UCSD-AML1 (cell line): Measurements from ENCODE around the gene CASP8AP2.
A peak's percentile ranks its signal among the peaks of the same experiment; 100 is the strongest.
"Not testable (repeated sequence)": the region's sequence is repeated elsewhere in the genome, so short reads cannot be mapped to it uniquely, and the experiment has no call there.

ENCODE experiments used
- DNase-seq: peaks from one replicate; lab custom pipeline; 2025; ENCODE audit not compliant: unreplicated experiment; lab: John Stamatoyannopoulos, UW

CASP8AP2 gene

GRCh38 chr6:89829472-89830169, at the start of gene CASP8AP2:
Gene CASP8AP2 (plus strand): TSS chr6:89829880.
- peak; percentile 94 for DNase-seq

GRCh38 chr6:89781070-89782034, 48.3 kb upstream of the CASP8AP2 start:
- no peak for DNase-seq

GRCh38 chr6:89782222-89782621, 47.5 kb upstream of the CASP8AP2 start:
- no peak for DNase-seq

- DNase-seq, result not testable (repeated sequence)
These were observed 46.4 kb upstream of the CASP8AP2 start for GRCh38 chr6:89783293-89783692.

GRCh38 chr6:89784838-89785237, 44.8 kb upstream of the CASP8AP2 start:
- DNase-seq, result no peak

GRCh38 chr6:89786970-89787369, 42.7 kb upstream of the CASP8AP2 start:
- no peak for DNase-seq

- no peak for DNase-seq
These were observed 41.9 kb upstream of the CASP8AP2 start for GRCh38 chr6:89787660-89788328.

GRCh38 chr6:89789980-89790379, 39.7 kb upstream of the CASP8AP2 start:
- no peak for DNase-seq

- no peak for DNase-seq
These were observed 39.3 kb upstream of the CASP8AP2 start for GRCh38 chr6:89790403-89790802.

GRCh38 chr6:89792881-89793280, 36.8 kb upstream of the CASP8AP2 start:
- DNase-seq, result peak; percentile 17

GRCh38 chr6:89793586-89793985, 36.1 kb upstream of the CASP8AP2 start:
- peak; percentile 10 for DNase-seq

GRCh38 chr6:89794324-89794723, 35.4 kb upstream of the CASP8AP2 start:
- peak; percentile 19 for DNase-seq

GRCh38 chr6:89797317-89797716, 32.4 kb upstream of the CASP8AP2 start:
- peak; percentile 20 for DNase-seq

- DNase-seq, result no peak
These were observed 30.6 kb upstream of the CASP8AP2 start for GRCh38 chr6:89799096-89799495.

- DNase-seq, result no peak
These were observed 29.9 kb upstream of the CASP8AP2 start for GRCh38 chr6:89799756-89800155.

GRCh38 chr6:89803271-89803670, 26.4 kb upstream of the CASP8AP2 start:
- no peak for DNase-seq

GRCh38 chr6:89805814-89806371, 23.8 kb upstream of the CASP8AP2 start:
- no peak for DNase-seq

- DNase-seq, result no peak
These were observed 22.1 kb upstream of the CASP8AP2 start for GRCh38 chr6:89807581-89807980.

- not testable (repeated sequence) for DNase-seq
These were observed 16.3 kb upstream of the CASP8AP2 start for GRCh38 chr6:89813422-89813821.

GRCh38 chr6:89817481-89817880, 12.2 kb upstream of the CASP8AP2 start:
- DNase-seq, result no peak

GRCh38 chr6:89818977-89819335, 10.7 kb upstream of the CASP8AP2 start:
- DNase-seq, result peak; percentile 68
